Measurements from ENCODE around the gene COASY.

- TF ChIP-seq EZH2phosphoT487 (IDR thresholded peaks at IDR 0.05; ENCODE audit: borderline replicate concordance) = no peak
- TF ChIP-seq, protein P1, sequence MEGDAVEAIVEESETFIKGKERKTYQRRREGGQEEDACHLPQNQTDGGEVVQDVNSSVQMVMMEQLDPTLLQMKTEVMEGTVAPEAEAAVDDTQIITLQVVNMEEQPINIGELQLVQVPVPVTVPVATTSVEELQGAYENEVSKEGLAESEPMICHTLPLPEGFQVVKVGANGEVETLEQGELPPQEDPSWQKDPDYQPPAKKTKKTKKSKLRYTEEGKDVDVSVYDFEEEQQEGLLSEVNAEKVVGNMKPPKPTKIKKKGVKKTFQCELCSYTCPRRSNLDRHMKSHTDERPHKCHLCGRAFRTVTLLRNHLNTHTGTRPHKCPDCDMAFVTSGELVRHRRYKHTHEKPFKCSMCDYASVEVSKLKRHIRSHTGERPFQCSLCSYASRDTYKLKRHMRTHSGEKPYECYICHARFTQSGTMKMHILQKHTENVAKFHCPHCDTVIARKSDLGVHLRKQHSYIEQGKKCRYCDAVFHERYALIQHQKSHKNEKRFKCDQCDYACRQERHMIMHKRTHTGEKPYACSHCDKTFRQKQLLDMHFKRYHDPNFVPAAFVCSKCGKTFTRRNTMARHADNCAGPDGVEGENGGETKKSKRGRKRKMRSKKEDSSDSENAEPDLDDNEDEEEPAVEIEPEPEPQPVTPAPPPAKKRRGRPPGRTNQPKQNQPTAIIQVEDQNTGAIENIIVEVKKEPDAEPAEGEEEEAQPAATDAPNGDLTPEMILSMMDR (conservative IDR thresholded peaks at IDR 0.05; ENCODE audit: low read length) = no peak
These were observed 14.3 kb upstream of the COASY start for GRCh38 chr17:42547698-42548069.
